ENCODE results near the gene PKD1.
"Not testable (repeated sequence)": the region's sequence is repeated elsewhere in the genome, so short reads cannot be mapped to it uniquely, and the experiment has no call there.

PKD1 gene

DNA sequence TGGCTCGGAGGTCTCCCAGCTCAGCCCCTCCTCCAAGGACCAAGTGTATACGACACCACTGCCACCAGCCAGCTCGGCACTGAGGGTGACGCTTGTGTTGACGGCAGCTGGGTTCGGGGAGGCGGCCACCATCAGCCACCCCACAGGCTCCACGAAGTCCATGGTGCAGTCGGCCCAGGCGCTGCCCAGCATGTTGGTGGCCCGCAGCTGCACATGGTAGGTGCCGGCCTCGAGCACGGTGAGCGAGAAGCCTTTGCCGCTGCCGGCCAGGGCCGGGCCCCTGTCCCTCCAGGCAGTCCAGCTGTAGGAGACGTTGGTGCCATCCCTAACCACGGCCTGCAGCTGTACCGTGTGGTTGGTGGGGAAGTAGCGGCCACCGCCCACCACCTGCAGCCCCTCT, 25.8 kb downstream of the PKD1 start:
- not testable (repeated sequence) for DNase-seq (ENCODE audit: low read depth in 1 of 2, low spot score in 1 of 2)

DNA sequence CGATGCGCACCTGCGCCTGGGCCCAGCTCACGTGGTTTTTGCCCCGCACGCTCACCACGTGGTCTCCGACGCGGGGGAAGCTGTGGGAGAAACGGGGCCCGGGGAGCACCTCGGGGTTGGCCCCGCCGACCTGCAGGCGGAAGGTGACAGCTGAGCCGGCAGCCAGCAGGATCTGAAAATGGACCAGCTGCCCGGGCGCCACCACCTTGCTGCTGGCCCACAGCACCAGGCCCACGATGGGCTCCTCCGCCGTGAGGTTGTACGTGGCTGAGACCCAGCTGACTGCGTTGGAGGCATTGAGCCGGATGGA, 26.5 kb downstream of the PKD1 start:
- DNase-seq (ENCODE audit: low read depth in 1 of 2, low spot score in 1 of 2), result not testable (repeated sequence)

DNA sequence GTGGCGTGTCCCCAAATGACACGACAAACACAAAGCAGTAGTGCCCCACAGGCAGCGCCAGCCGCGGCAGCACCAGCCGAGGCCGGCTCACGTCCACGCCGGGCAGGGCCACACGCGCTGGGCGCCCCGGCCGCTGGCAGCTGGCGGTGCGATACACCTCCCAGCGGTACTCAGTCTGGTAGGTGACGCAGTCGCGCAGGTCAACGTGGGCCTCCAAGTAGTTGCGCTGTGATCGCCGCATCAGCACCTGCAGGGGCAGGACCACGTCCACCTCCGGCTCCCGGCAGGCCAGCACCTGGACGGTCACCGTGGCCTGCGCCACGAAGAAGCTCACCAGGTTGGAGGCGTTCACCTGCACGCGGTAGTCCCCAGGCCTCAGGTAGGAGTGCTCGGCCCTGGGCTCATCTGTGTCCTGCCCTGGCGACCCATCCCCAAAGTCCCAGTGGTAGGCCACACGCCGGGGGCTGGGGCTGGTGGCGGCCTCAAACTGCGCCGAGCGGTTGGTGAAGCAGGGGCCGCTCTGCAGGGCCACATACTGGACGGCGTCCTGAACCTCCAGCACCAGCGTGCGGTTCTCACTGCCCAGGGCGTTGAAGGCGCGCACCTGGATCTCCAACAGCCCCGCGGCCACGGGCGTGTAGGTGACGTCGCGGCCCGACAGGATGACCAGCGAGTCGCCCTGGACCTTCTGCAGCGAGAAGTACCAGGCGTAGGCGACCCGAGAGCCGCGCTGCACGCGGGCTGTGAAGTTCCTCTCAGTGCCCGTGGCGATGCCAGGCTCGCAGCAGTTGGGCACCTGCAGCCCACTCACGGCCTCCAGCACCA, 27.0 kb downstream of the PKD1 start:
- not testable (repeated sequence) for DNase-seq (ENCODE audit: low read depth in 1 of 2, low spot score in 1 of 2)

DNA sequence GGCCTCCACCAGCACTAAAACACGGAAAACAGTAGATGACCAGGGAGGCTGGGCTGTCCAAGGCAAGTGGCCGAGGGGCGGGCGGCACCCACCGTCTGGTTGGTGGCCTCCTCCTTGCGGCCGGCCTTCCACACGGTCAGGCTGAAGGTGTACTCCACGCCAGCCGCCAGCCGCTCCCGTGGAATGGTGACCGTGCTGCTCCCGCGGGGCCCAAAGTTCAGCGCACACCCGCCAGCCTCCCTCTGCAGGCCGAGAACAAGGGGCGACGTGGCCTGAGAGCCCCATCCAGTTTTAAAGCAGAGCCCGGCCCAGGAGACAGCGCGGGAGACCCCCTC, 27.9 kb downstream of the PKD1 start:
- DNase-seq (ENCODE audit: low read depth in 1 of 2, low spot score in 1 of 2), result not testable (repeated sequence)

DNA sequence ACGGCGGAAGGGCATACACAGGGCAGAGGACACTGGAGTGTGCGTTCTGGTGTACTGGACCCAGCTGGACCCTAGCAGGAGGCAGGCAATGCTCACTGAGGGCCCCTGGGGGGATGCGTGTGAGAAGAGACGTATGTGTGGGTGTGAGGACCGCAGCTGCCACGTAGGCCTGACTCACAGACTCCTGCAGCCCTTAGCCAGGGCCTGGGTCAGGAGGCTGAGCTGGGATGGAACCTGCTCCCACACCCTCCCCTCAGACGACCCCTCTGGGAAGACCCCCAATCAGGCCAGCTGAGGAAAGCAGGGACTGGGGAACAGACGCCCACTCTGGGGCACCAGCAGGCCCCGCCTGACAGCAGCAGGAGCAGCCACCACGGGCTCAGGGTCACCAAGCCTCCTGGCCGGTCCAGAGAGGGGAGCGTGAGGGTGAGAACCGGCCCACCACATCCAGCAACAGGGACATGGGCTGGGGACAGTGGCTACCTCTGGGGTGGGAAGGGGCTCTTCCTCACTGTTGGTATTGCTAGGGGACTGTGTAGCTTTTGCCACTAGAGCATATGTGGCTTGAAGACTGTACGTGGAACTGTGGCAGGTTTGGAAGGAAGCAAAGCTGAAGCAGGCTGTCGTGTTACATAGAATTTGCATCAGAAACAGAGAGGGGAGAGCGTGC, 28.4 kb downstream of the PKD1 start:
- not testable (repeated sequence) for DNase-seq (ENCODE audit: low read depth in 1 of 2, low spot score in 1 of 2)

DNA sequence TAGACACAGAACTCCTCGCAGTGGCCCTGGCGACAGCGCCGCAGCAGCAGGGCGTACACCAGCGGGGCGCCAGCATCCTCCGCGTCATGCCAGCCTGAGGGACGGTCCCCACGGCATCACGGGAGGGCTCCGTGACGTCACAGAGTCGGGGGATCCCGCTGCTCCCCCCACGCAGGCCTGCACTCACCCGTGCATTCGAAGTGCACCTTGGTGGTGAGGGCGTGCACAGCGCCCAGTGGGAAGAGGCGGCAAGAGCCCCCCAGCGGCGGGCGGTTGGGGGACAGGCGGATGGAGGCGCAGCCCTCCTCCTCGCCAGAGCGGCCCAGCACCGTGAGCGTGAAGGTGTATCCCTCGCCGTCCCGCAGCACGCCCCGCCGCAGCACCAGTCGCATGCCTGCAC, 29.5 kb downstream of the PKD1 start:
- DNase-seq (ENCODE audit: low read depth in 1 of 2, low spot score in 1 of 2), result not testable (repeated sequence)

DNA sequence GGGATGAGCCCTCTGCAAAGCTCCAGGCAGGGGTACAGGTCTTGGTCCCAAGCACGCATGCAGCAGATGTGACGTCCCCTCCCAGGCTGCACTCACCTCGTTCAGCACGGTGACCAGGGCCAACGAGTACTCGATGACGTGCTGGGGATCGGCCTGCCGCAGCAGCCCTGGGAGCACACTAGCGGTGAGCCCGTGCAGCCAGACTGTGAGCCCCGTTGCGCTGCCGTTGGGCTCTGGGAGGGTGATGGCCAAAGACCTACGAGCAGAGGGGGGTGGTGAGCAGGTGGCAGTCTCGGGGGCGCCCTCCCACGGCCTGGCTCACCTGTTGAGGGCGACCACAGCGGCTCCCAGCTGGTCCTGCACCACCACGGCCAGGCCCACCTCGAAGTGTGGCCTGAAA, 29.9 kb downstream of the PKD1 start:
- not testable (repeated sequence) for DNase-seq (ENCODE audit: low read depth in 1 of 2, low spot score in 1 of 2)

DNA sequence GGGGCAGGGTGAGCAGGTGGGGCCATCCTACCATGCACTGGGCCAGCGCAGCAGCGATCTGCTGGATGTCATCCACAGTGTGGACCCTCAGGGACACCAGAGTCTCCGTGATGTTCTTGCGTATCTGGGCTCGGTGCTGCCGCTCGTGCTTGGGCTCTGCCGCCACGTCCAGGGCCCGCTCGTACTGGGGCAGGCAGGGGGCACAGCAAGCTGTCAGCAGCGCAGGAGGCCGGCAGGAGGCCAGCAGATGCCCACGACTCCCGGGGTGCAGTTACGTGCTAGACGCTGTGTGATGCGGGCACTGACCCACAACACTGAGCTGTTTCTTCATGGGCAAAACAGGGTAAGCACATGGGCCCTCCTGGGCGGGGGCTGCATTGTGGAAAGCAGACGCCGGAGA, 30.4 kb downstream of the PKD1 start:
- not testable (repeated sequence) for DNase-seq (ENCODE audit: low read depth in 1 of 2, low spot score in 1 of 2)

DNA sequence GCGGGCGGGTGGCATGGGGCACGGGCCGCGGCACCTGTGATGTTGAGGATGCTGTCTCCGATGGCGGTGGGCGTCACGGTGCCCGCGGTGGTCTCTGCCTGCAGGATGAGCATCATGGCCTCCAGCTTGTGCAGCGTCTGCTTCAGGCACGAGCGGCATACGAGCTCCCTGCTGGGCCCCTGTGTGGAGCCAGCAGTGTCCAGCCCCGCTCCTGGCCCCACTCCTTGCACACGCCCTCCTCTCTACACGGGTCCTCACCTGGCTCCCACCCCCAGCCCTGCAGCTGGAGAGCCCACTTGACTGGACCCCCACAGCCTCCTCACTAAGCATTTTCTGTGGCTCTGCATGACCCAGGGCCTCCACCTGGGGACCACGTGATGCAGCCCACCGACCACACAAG, 31.2 kb downstream of the PKD1 start:
- DNase-seq (ENCODE audit: low read depth in 1 of 2, low spot score in 1 of 2), result not testable (repeated sequence)

DNA sequence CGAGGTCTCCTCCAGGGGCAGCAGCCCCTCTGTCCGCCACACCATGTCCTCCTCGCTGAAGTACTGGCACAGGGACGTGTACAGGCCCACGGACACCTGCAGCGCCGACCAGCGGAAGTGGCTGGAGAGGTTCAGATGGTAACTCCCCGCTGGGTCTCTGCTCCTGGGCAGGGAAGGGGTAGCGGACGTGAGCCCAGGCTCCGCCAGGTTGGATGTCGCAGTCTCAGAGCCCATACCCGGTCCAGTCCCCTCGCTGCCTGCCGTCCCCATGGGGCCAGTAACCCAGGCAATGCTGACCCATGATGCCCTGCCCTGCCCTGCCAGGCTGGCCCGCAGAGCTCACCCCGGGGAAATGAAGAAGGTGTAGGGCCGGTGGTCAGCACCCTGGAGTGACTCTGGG, 33.2 kb downstream of the PKD1 start:
- no peak for DNase-seq (ENCODE audit: low read depth in 1 of 2, low spot score in 1 of 2)

DNA sequence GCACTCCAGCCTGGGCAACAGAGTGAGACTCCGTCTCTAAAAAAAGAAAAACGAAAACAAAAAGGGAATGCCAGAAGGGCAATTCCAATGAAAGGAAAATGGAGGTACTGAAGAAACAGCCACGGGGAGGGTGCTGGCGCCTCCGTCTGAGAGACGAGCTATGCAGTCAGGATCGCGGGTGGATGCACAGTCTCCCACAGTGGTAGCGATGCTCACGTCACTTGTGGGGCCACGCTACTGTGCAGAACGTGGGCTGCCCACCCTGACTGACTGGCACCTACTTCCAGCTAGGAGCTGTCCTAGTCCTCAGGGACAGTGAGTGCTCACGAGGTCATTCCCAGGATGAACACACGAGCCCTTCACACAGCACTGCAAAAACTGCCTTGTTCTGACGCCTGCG, 34.1 kb downstream of the PKD1 start:
- not testable (repeated sequence) for DNase-seq (ENCODE audit: low read depth in 1 of 2, low spot score in 1 of 2)

DNA sequence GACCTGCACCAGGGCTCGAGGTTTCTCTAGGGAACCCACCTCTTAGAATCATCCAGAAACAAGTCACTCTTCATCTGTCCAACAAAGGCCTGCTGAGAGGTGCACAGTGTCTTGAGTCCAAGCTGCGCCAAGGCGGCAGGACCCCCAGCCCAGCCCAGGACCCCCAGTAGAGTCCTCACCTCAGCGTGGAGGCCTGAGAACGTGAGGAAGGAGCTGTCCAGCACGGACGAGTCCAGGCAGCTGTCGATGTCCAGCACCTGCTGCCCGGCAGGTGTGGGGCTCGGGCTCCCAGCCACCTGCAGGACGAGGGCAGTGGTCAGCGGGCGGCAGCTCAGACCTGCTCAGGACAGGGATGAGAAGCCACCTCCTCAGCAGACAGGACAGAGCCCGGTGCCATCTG, 38.0 kb downstream of the PKD1 start:
- not testable (repeated sequence) for DNase-seq (ENCODE audit: low read depth in 1 of 2, low spot score in 1 of 2)

DNA sequence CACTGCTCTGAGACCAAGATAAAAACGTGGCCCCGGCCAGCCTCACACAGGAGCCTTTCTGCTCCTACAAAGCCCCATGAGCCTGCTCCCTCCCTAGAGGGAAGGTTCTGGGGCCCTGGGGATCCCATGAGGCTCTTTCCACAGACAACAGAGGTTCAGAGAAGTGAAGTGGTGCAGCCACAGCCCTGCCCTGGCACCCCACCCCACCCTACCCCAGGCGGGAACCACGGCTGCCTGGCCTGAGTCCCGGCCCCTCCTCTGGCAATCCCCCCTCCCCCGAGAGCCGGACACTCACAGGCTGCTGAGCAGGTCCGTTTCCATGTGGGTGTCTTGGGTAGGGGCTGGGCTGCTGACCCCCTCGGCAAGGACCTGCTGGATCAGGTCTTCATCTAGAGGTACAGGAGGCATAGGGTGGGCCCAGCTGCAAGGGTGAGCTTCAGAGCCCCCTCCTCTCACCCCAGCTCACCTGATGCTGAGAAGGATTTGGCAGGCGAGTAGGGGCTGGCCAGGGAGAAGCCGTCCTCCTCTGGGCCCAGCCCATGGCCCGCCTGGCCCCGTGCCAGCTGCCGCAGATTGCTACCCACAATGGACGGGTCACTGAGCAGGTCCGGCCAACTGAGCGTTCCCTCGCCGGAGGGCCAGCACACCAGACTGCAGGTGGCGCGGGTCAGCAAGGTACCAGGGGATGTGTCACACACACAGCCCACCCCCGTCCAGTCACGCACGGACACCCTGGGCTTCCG, 38.7 kb downstream of the PKD1 start:
- DNase-seq (ENCODE audit: low read depth in 1 of 2, low spot score in 1 of 2), result no peak

DNA sequence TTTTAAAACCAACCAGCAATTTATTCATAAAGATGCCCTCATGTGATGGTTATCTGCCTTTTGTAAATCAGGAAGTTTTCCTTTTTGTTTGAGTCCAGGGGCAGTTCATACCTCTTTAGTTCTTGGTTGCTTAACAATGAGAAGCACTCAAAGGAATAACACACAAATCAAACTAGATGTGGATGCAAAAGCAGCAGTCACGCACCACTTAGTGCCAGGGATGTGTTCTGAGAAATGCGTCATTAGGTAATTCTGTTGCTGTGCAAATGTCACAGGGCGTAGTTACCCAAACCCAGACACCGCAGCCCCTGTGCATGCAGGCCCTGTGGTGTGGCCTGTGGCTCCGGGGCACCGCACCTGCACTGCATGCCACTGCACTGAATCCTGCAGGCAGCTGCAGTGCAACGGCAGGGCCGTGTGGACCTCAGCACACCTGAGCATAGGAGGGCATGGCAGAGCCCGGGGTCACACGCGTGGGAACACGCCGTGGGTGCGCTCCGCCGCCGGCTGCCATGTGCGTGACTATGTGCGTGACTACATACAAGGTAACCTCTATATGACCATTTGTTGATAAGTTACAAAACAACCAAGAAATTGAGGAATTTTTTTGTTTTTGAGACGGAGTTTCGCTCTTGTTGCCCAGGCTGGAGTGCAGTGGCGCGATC, 39.6 kb downstream of the PKD1 start:
- no peak for DNase-seq (ENCODE audit: low read depth in 1 of 2, low spot score in 1 of 2)

DNA sequence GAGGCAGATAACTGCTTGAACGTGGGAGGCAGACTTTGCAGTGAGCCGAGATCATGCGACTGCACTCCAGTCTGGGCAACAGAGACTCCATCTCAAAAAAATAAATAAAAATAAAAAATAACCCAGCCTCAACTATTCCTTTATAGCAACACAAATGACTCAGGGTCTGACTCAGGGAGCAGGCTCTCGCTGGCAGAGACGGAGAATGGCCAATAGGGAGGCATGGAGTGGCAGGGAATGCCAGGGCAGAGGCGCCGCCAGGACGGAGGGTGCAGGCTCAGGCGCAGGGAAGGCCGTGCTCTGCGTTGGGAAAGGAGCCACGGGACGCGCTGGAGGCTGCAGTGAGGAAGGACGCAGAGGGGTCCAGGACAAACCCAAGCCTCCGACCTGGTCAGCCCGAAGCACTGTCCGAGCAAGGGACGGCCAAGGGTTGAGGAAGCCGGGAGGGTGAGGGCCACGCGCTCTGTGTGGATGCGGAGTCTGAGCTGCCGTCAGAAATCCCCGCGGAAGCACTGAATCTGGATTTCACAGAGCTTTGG, 40.3 kb downstream of the PKD1 start:
- no peak for DNase-seq (ENCODE audit: low read depth in 1 of 2, low spot score in 1 of 2)

DNA sequence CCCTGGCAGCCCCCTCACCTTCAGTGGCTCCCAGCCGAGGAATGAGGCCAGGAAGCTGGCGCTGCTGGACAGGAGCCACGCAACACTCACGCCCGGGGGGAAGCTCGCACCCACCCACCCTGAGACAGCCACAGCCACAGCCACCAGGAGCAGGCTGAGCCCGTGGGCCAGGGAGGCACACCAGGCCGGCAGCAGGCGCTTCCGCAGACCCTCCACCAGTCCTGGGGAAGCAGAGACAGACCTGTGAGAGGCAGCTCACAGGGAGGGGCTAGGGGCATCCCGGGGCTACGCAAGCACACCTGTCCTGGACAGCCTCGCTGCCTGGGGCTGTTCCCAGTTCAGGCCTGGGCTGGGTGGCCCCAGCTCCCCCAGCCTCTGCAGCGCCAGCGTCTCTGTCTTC, 41.9 kb downstream of the PKD1 start:
- no peak for DNase-seq (ENCODE audit: low read depth in 1 of 2, low spot score in 1 of 2)

DNA sequence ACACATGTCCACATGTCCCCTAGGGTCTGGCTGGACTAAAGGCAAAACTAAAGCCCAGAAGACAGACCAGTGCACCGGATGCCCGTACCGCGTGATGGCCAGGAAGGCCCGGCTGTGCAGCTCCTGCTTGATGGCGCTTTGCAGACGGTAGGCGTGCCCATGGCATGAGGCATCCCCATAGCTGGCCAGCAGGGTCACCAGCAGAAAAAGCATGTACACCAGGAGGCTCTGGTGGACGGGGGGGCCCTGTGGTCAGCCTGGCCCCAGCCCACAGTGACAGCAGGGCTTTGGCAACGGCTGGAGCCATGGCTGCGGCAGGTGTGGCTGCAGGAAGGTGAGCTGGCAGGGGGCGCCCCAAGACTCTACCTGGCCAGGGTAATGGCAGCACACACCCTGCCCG, 42.8 kb downstream of the PKD1 start:
- DNase-seq (ENCODE audit: low read depth in 1 of 2, low spot score in 1 of 2), result no peak

DNA sequence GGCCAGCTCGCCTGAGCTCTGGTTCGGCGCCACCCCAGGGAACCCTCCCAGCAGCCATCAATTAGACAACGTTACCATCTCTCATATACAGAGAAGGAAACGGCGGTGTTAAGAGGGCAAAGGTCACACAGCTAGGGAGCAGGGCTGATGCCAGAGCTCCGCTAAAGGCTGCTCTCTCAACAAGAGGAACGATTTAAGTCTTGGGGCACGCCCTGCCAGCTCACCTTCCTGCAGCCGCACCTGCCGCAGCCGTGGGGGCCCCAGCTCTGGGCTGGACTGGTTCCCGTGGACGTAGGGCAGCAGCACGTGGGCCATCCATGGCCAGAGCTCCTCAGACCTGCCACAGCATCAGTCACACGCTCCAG, 43.5 kb downstream of the PKD1 start:
- DNase-seq (ENCODE audit: low read depth in 1 of 2, low spot score in 1 of 2), result no peak

DNA sequence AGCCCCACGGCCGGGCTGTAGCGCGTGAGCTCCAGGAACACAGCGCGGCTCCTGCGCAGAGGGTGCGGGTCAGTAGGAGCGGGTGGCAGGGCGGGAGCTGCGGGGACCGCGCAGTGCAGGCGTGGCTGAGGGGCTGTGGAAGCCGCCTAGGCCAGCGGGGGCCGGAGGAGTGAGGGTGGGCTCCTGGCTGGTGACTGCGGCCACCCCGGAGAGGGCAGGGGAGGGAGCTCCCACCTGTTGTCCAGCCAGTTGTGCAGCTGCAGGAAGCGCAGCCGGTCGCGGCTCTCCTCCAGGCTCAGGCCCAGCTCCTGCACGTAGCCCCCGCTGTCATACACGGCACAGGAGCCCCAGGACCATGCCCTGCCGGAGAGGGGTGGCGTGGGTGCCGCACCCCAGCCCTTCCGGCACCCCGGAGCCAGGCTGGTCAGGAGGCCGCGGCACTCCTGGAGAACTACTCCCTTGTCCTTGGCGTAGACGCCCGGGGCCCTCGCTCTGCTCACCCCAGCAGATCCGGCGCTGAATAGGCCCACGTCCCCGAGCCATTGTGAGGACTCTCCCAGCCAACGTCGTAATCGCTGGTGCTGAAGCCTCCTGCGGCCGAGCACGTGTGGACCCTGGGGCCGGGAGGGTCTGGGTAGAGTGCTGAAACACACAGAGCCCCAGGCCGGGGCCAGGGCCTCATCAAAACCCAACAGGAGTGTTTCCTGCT, 44.0 kb downstream of the PKD1 start:
- DNase-seq (ENCODE audit: low read depth in 1 of 2, low spot score in 1 of 2), result no peak

DNA sequence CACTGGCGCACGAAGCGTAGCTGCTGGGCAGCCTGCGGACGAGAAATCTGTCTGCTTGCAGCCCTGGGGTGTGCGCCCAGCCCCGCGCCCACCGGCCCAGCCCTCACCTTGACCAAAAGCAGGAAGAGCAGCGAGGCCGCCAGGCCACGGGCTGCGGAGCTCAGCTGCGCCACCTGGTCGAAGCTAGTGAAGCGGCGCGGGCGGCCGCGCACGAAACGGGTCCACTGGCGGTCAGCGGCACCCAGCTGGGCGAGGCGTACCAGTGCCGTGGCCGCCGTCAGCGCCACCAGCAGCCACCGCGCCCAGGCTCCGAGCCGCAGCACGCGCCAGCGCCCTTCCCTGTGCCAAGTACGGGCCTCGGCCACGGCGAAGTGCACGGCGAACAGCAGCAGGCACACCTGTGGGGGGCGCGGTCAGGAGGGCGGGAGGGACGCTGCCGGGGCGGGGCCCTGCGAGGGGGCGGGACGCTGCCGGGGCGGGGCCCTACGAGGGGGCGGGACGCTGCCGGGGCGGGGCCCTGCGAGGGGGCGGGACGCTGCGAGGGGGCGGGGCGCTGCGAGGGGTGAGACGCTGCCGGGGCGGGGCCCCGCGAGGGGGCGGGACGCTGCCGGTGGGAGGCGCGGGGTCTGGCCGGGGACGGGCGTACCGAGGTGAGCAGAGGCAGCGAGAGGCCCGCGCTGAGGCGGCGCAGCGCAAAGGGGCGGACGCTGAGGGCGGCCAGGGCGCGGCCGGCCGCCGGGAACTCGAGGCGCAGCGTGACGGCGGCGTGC, 44.7 kb downstream of the PKD1 start:
- no peak for DNase-seq (ENCODE audit: low read depth in 1 of 2, low spot score in 1 of 2)
